ENCODE results near the gene ACTL8.

ACTL8 gene

GRCh38 chr1:17846341-17846740 lies 91.2 kb downstream of the ACTL8 start:
- no peak for DNase-seq

GRCh38 chr1:17847111-17847510 lies 92.0 kb downstream of the ACTL8 start:
- DNase-seq, result no peak

GRCh38 chr1:17849216-17849615 lies 94.1 kb downstream of the ACTL8 start:
- no peak for DNase-seq

- no peak for DNase-seq
Observed at GRCh38 chr1:17851056-17851455, 95.9 kb downstream of the ACTL8 start.

- no peak for DNase-seq
Observed at GRCh38 chr1:17852383-17852782, 97.2 kb downstream of the ACTL8 start.

- no peak for DNase-seq
Observed at GRCh38 chr1:17853241-17853935, 98.3 kb downstream of the ACTL8 start.

GRCh38 chr1:17856496-17857108 lies 101.5 kb downstream of the ACTL8 start:
- DNase-seq, result no peak

- DNase-seq, result no peak
Observed at GRCh38 chr1:17857109-17857499, 102.0 kb downstream of the ACTL8 start.

GRCh38 chr1:17857996-17858395 lies 102.9 kb downstream of the ACTL8 start:
- no peak for DNase-seq

GRCh38 chr1:17860812-17861211 lies 105.7 kb downstream of the ACTL8 start:
- no peak for DNase-seq

- no peak for DNase-seq
Observed at GRCh38 chr1:17861685-17862084, 106.6 kb downstream of the ACTL8 start.

GRCh38 chr1:17862121-17862520 lies 107.0 kb downstream of the ACTL8 start:
- no peak for DNase-seq

- DNase-seq, result no peak
Observed at GRCh38 chr1:17865912-17866739, 111.0 kb downstream of the ACTL8 start.

GRCh38 chr1:17866740-17867029 lies 111.6 kb downstream of the ACTL8 start:
- DNase-seq, result no peak

- no peak for DNase-seq
Observed at GRCh38 chr1:17867470-17867869, 112.3 kb downstream of the ACTL8 start.

GRCh38 chr1:17869815-17870214 lies 114.7 kb downstream of the ACTL8 start:
- no peak for DNase-seq

- DNase-seq, result no peak
Observed at GRCh38 chr1:17870679-17871078, 115.5 kb downstream of the ACTL8 start.

GRCh38 chr1:17873007-17873675 lies 118.0 kb downstream of the ACTL8 start:
- no peak for DNase-seq

- no peak for DNase-seq
Observed at GRCh38 chr1:17874231-17874630, 119.1 kb downstream of the ACTL8 start.

- DNase-seq, result no peak
Observed at GRCh38 chr1:17874710-17875109, 119.6 kb downstream of the ACTL8 start.

GRCh38 chr1:17875171-17875881 lies 120.2 kb downstream of the ACTL8 start:
- DNase-seq, result no peak

- no peak for DNase-seq
Observed at GRCh38 chr1:17875882-17876280, 120.7 kb downstream of the ACTL8 start.
